ENCODE results near the gene GLCE.

The GLCE gene

DNA sequence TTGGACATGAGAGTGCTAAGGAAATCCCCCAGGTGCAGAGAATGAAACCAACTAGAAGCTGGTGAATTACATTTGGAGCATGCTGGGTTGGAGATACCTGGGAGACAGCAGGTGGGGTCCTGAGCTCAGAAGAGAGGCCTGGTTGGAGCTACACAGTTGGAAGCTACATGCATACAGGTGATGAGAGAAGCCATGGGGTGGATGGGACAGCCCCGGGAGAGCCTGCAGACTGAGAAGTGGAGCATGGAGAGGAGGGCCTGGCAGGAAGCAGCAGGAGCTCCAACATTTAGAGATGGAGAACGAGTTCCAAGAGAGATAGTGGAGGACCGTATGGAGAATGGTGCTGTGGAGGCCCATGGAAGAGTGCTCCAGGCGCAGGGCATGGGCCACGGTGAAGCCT, 148.5 kb downstream of the GLCE start:
- TF ChIP-seq CTCF (IDR thresholded peaks at IDR 0.05; ENCODE audit: insufficient read depth, low read depth, low read length, missing control alignments) = no peak
- H3K4me3 ChIP-seq (ENCODE audit: low read length) = no peak overlapping the region
- DNase-seq (ENCODE audit: low read depth) = no peak

DNA sequence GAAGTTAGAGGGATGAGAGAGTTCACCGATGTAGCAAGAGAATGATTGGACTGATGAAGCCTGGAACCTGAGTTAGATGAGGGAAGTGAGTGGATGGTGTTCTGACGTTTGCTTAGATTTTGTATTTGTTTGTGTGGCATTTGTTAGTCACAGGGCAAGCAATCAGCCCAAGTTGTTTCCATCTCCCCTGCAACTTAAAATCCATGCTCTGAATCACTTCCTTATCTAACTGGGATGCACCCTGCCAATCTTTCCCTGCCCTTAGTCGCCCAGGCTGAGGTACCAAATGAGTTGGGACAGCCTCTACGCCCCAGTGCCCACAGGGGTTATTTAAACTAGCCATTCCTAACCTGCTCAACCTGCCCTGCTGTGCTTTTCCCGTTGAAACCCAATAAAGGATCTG, 150.9 kb downstream of the GLCE start:
- H3K4me3 ChIP-seq (ENCODE audit: low read length) = no peak overlapping the region
- no peak for DNase-seq (ENCODE audit: low read depth)
- TF ChIP-seq CTCF (IDR thresholded peaks at IDR 0.05; ENCODE audit: insufficient read depth, low read depth, low read length, missing control alignments) = no peak

GRCh38 chr15:69313432-69314000, 153.1 kb downstream of the GLCE start:
- TF ChIP-seq CTCF (IDR thresholded peaks at IDR 0.05; ENCODE audit: insufficient read depth, low read depth, low read length, missing control alignments) = no peak
- DNase-seq (ENCODE audit: low read depth) = no peak
- no peak overlapping the region for H3K4me3 ChIP-seq (ENCODE audit: low read length)

GRCh38 chr15:69314131-69314530, 153.7 kb downstream of the GLCE start:
- no peak overlapping the region for H3K4me3 ChIP-seq (ENCODE audit: low read length)
- TF ChIP-seq CTCF (IDR thresholded peaks at IDR 0.05; ENCODE audit: insufficient read depth, low read depth, low read length, missing control alignments) = no peak
- no peak for DNase-seq (ENCODE audit: low read depth)

DNA sequence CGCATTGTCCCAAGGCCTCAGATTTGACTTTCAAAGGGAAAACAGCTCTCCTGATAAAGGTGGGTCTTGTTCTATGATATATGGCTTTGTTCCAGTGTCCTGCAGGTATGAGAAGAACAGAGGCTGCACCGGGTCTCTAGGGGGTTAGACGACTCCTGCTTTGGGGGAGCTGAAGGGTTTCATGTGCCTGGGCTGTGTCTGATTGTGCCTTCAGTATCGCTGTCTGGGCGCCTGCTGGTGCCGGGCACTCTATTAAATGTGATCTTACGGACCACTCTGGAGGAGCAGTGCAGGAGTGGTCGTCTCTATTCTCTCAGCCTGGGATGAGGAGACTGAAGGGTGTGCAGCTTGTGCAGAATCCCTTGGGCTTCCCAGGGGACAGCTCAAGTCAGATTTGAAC, 154.3 kb downstream of the GLCE start:
- TF ChIP-seq CTCF (IDR thresholded peaks at IDR 0.05; ENCODE audit: insufficient read depth, low read depth, low read length, missing control alignments) = no peak
- DNase-seq (ENCODE audit: low read depth) = no peak
- no peak overlapping the region for H3K4me3 ChIP-seq (ENCODE audit: low read length)

DNA sequence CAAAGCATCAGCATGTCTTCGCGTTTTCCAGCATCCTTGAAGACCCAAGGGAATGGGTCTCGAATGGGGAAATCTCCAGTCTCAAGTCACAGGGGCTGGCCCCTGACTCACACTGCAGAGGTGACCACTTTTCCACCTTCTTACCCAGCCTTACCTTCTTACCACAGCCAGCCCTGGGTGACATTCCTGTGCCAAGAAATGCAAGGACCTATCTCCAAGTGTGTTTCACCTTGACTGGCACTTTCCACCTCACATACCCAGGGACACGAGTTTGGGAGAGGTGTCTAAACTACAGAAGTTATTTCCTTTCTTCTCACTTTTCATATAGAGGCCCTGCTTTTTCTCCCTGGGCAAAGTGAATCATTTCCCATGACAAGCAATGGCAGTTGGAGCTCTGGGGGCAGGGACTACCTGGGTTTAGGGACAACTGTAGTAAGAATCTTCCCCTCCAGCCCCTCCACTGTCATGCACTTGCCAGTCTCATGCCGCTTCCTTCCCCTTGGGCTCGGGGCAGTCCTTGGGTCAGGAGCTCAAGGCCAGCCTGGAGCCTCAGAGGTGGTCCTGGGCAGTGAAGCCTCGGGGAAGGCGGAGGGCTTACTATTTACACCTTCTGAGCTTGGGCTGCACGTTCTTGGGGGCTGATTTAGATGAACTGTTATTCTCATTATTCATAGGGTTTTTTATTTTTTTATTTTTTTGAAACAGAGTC, 155.1 kb downstream of the GLCE start:
- H3K4me3 ChIP-seq (ENCODE audit: low read length) = no peak overlapping the region

More for the DNA sequence above, 155.1 kb downstream of the GLCE start:
- DNase-seq (ENCODE audit: low read depth) = no peak
- TF ChIP-seq CTCF (IDR thresholded peaks at IDR 0.05; ENCODE audit: insufficient read depth, low read depth, low read length, missing control alignments) = no peak

Data from epithelial cell of esophagus (primary cell).